HepG2 (cell line): Measurements from ENCODE around the gene COASY. TPM values are rescaled to one million over a fixed set of nuclear protein-coding genes. Genes with fewer than 3 reads are reported as not detected.

Experiments
- DNMT3B ChIP-seq: conservative IDR thresholded peaks from 2 replicates; pipeline ENCODE4 v1.6.1; 2016; ENCODE audit warnings: missing biosample characterization, control low read depth
- GATAD2A ChIP-seq: IDR thresholded peaks from 2 replicates; pipeline ENCODE4 v1.6.1; 2016
- JARID2 ChIP-seq: sonication (generic); formaldehyde crosslinking; IDR thresholded peaks from 2 replicates; pipeline ENCODE4 v1.8.1; 2023; ENCODE audit warnings: missing genetic modification reagents, inconsistent platforms; ENCODE audit not compliant: insufficient replicate concordance
- MEIS2 ChIP-seq: sonication (generic); formaldehyde crosslinking; IDR thresholded peaks from 2 replicates; pipeline ENCODE4 v1.9.0; 2021; ENCODE audit warnings: mild to moderate bottlenecking, missing genetic modification reagents
- PTBP1 ChIP-seq: fragments of 200-400 bp; formaldehyde crosslinking; IDR thresholded peaks from 2 replicates; pipeline ENCODE4 v1.6.1; 2018; ENCODE audit warnings: low read length, low read depth; ENCODE audit not compliant: poor library complexity, severe bottlenecking
- RELA ChIP-seq: sonication (generic); formaldehyde crosslinking; IDR thresholded peaks from 2 replicates; pipeline ENCODE4 v1.4.0; 2020; ENCODE audit warnings: missing genetic modification reagents
- REXO4 ChIP-seq: sonication (generic); formaldehyde crosslinking; IDR thresholded peaks from 2 replicates; pipeline ENCODE4 v1.8.0; 2022; ENCODE audit warnings: missing genetic modification reagents, mild to moderate bottlenecking, borderline replicate concordance
- SMARCC2 ChIP-seq: fragments of 450-650 bp; IDR thresholded peaks from 2 replicates; pipeline ENCODE4 v1.6.1; 2017; ENCODE audit warnings: antibody characterized with exemption, mild to moderate bottlenecking
- SNAI1 ChIP-seq: sonication (generic); formaldehyde crosslinking; IDR thresholded peaks from 2 replicates; pipeline ENCODE4 v1.5.0; 2020; ENCODE audit warnings: mild to moderate bottlenecking, missing genetic modification reagents, borderline replicate concordance
- TBX3 ChIP-seq: fragments of 450-650 bp; IDR thresholded peaks from 2 replicates; pipeline ENCODE4 v1.6.1; 2017; ENCODE audit warnings: antibody characterized with exemption, mild to moderate bottlenecking, inconsistent platforms, borderline replicate concordance
- ZFP37 ChIP-seq: sonication (generic); formaldehyde crosslinking; IDR thresholded peaks from 2 replicates; pipeline ENCODE4 v1.4.0; 2020; ENCODE audit warnings: missing genetic modification reagents, borderline replicate concordance
- ZNF441 ChIP-seq: sonication (generic); formaldehyde crosslinking; IDR thresholded peaks from 2 replicates; pipeline ENCODE4 v1.7.0; 2021; ENCODE audit warnings: missing genetic modification reagents, borderline replicate concordance
- ZNF547 ChIP-seq: sonication (generic); formaldehyde crosslinking; IDR thresholded peaks from 2 replicates; pipeline ENCODE4 v1.5.1; 2020; ENCODE audit warnings: mild to moderate bottlenecking, missing genetic modification reagents
- polyA plus RNA-seq, 8 experiments: library from polyadenylated mRNA; depleted of rRNA in 3 of 8; stranded (reverse) in 7 of 8; unstranded in 1 of 8; fragments of >200 nt; fragmentation: Illumina TruSeq in 4 of 8; extraction: Trizol in 4 of 8; gene quantifications; 2 replicates each; pipeline versions ENCODE4 v1.2.1 to v1.2.3, GENCODE V29; 2011 to 2016; ENCODE audit warnings: low read depth in 4 of 8, missing spikeins in 1 of 8, mixed read lengths in 1 of 8; ENCODE audit not compliant: insufficient read depth in 1 of 8
- total RNA-seq, 5 experiments: library from RNA; depleted of rRNA; stranded (reverse); fragments of >200 nt; fragmentation: Illumina TruSeq; extraction: Trizol; gene quantifications; 2 replicates each; pipeline ENCODE4 v1.2.3, GENCODE V29; 2016; ENCODE audit warnings: low read depth in 1 of 5
- TF ChIP-seq, protein P1 (sequence below): sonication (generic); formaldehyde crosslinking; IDR thresholded peaks from 2 replicates; pipeline ENCODE4 v1.5.1; 2020; ENCODE audit warnings: missing genetic modification reagents, mild to moderate bottlenecking, borderline replicate concordance
- TF ChIP-seq, protein P2 (sequence below): sonication (generic); formaldehyde crosslinking; IDR thresholded peaks from 2 replicates; pipeline ENCODE4 v1.5.0; 2020; ENCODE audit warnings: missing genetic modification reagents
- TF ChIP-seq, protein P3 (sequence below): sonication (generic); formaldehyde crosslinking; IDR thresholded peaks from 2 replicates; pipeline ENCODE4 v1.4.0; 2020; ENCODE audit warnings: missing genetic modification reagents
- TF ChIP-seq, protein P4 (sequence below): fragments of 450-650 bp; IDR thresholded peaks from 2 replicates; pipeline ENCODE4 v1.6.1; 2017
- TF ChIP-seq, protein P5 (sequence below): IDR thresholded peaks from 2 replicates; pipeline ENCODE4 v1.6.1; 2018; ENCODE audit warnings: missing genetic modification reagents
- TF ChIP-seq, protein P6 (sequence below): sonication (generic); formaldehyde crosslinking; IDR thresholded peaks from 2 replicates; pipeline ENCODE4 v1.5.0; 2020; ENCODE audit warnings: missing genetic modification reagents

Gene COASY
- total and polyA plus RNA-seq, 2 of the 13 experiments (the other 11 are each of a cell fraction or from before 2014, with no cell fraction given): 90.7 to 125 TPM

DNA sequence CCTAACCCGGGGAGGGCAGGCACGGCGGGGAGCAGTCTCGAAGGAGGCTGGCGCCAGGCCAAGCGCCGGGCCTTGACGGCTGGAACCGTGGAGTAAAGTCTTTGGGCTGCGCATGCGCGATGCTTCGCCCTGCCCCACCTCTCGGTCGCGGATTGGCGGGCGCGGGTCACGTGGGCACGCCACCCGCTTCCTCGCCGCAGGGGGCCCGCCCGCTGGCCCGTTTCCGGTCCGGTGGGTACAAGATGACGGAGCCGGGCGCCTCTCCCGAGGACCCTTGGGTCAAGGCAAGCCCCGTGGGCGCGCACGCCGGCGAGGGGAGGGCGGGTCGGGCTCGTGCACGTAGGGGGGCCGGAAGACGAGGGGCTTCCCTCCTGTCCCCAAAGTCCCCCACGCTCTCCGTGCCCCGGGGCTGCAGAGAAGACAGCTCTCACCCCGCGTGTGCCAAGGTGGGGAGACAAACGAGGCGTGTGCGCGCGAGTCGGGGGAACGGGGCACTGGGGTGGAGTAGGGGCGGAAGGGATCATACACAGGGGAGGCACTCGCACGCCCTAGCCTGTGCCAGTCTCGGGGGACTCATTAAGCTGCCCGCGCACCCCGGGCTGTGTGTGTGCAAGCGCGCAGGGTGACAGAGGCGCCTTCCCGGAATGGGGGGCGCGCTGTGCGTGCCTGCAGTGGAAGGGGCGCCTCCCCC is 5.1 kb downstream of the COASY start, which contains the start of gene MLX (continued):
- TF ChIP-seq, protein P1, sequence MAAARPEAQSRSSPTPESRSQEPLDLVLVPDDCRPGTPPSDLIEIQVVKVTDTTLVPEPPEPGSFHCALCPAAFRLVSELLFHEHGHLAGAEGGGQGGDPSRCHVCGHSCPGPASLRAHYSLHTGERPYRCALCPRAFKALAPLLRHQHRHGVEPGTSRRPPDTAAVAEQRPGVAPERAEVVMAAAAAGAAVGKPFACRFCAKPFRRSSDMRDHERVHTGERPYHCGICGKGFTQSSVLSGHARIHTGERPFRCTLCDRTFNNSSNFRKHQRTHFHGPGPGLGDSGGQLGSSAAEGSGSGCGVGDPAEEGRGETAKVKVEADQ: peak; percentile 90; the same call in 1 of the 2 replicates
- 0 out of 2 replicates have a peak, but pooled peaks have one; percentile 33 for TF ChIP-seq DNMT3B (CRISPR knock-in tag)
- TF ChIP-seq ZFP37 (CRISPR knock-in tag): peak; percentile 10; the same call in 1 of the 2 replicates
- TF ChIP-seq ZNF547 (CRISPR knock-in tag): peak; percentile 37
- no peak; the same call in none of the 2 replicates for TF ChIP-seq RELA (CRISPR knock-in tag)
- TF ChIP-seq JARID2 (CRISPR knock-in tag): peak; percentile 67
- TF ChIP-seq ZNF441 (CRISPR knock-in tag): peak; percentile 70; the same call in 1 of the 2 replicates
- TF ChIP-seq SNAI1 (CRISPR knock-in tag): peak; percentile 72; the same call in 1 of the 2 replicates
- no peak for TF ChIP-seq TBX3
- TF ChIP-seq SMARCC2: no peak
- TF ChIP-seq, protein P2, sequence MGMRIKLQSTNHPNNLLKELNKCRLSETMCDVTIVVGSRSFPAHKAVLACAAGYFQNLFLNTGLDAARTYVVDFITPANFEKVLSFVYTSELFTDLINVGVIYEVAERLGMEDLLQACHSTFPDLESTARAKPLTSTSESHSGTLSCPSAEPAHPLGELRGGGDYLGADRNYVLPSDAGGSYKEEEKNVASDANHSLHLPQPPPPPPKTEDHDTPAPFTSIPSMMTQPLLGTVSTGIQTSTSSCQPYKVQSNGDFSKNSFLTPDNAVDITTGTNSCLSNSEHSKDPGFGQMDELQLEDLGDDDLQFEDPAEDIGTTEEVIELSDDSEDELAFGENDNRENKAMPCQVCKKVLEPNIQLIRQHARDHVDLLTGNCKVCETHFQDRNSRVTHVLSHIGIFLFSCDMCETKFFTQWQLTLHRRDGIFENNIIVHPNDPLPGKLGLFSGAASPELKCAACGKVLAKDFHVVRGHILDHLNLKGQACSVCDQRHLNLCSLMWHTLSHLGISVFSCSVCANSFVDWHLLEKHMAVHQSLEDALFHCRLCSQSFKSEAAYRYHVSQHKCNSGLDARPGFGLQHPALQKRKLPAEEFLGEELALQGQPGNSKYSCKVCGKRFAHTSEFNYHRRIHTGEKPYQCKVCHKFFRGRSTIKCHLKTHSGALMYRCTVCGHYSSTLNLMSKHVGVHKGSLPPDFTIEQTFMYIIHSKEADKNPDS: peak; percentile 91; the same call in 1 of the 2 replicates
- TF ChIP-seq PTBP1: no peak
- TF ChIP-seq, protein P3, sequence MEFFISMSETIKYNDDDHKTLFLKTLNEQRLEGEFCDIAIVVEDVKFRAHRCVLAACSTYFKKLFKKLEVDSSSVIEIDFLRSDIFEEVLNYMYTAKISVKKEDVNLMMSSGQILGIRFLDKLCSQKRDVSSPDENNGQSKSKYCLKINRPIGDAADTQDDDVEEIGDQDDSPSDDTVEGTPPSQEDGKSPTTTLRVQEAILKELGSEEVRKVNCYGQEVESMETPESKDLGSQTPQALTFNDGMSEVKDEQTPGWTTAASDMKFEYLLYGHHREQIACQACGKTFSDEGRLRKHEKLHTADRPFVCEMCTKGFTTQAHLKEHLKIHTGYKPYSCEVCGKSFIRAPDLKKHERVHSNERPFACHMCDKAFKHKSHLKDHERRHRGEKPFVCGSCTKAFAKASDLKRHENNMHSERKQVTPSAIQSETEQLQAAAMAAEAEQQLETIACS (CRISPR knock-in tag): peak; percentile 99
- TF ChIP-seq GATAD2A: peak; percentile 60
- TF ChIP-seq, protein P4, sequence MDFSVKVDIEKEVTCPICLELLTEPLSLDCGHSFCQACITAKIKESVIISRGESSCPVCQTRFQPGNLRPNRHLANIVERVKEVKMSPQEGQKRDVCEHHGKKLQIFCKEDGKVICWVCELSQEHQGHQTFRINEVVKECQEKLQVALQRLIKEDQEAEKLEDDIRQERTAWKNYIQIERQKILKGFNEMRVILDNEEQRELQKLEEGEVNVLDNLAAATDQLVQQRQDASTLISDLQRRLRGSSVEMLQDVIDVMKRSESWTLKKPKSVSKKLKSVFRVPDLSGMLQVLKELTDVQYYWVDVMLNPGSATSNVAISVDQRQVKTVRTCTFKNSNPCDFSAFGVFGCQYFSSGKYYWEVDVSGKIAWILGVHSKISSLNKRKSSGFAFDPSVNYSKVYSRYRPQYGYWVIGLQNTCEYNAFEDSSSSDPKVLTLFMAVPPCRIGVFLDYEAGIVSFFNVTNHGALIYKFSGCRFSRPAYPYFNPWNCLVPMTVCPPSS: no peak
- TF ChIP-seq, protein P5, sequence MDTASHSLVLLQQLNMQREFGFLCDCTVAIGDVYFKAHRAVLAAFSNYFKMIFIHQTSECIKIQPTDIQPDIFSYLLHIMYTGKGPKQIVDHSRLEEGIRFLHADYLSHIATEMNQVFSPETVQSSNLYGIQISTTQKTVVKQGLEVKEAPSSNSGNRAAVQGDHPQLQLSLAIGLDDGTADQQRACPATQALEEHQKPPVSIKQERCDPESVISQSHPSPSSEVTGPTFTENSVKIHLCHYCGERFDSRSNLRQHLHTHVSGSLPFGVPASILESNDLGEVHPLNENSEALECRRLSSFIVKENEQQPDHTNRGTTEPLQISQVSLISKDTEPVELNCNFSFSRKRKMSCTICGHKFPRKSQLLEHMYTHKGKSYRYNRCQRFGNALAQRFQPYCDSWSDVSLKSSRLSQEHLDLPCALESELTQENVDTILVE: peak; percentile 95
- TF ChIP-seq MEIS2: peak; percentile 48; the same call in 1 of the 2 replicates
- TF ChIP-seq, protein P6, sequence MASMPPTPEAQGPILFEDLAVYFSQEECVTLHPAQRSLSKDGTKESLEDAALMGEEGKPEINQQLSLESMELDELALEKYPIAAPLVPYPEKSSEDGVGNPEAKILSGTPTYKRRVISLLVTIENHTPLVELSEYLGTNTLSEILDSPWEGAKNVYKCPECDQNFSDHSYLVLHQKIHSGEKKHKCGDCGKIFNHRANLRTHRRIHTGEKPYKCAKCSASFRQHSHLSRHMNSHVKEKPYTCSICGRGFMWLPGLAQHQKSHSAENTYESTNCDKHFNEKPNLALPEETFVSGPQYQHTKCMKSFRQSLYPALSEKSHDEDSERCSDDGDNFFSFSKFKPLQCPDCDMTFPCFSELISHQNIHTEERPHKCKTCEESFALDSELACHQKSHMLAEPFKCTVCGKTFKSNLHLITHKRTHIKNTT (CRISPR knock-in tag): no peak
- no peak; the same call in 1 of the 2 replicates for TF ChIP-seq REXO4 (CRISPR knock-in tag)
